Measurements from ENCODE around the gene CDH26.

DNA sequence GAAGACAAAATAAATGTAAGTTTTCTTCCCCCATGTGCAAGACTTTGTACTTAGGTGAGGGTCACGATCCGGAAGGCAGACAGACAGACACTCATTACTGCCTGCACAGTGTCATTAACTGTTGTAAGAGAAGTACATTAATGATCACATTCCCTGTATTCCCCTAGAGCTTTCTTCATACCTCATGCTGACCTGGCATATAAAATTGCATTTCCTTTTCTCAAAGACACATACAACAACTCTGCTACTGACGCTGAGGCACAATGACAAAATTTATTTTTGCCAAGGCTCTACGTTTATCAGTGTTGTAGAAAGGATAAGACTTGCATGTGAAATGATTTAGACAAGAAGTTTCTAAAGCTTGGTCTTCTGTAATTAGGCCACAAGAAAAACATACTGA is 21.8 kb upstream of the CDH26 start:
- no peak for TF ChIP-seq EZH2 (IDR thresholded peaks at IDR 0.05; ENCODE audit: borderline replicate concordance, insufficient read depth, low read depth, low read length, poor library complexity, severe bottlenecking)
- TF ChIP-seq, protein P1, sequence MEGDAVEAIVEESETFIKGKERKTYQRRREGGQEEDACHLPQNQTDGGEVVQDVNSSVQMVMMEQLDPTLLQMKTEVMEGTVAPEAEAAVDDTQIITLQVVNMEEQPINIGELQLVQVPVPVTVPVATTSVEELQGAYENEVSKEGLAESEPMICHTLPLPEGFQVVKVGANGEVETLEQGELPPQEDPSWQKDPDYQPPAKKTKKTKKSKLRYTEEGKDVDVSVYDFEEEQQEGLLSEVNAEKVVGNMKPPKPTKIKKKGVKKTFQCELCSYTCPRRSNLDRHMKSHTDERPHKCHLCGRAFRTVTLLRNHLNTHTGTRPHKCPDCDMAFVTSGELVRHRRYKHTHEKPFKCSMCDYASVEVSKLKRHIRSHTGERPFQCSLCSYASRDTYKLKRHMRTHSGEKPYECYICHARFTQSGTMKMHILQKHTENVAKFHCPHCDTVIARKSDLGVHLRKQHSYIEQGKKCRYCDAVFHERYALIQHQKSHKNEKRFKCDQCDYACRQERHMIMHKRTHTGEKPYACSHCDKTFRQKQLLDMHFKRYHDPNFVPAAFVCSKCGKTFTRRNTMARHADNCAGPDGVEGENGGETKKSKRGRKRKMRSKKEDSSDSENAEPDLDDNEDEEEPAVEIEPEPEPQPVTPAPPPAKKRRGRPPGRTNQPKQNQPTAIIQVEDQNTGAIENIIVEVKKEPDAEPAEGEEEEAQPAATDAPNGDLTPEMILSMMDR (IDR thresholded peaks at IDR 0.05) = no peak

Measured in B cell (primary cell).